HG02840 (cell line): ENCODE measurements around the gene CLDN1.
"Not testable (repeated sequence)": the region's sequence is repeated elsewhere in the genome, so short reads cannot be mapped to it uniquely, and the experiment has no call there.

Source experiments
- ATAC-seq: cut with Tn5 transposase; IDR thresholded peaks from one replicate; pipeline ENCODE4 v1.9.1; 2021; ENCODE audit warnings: mild to moderate bottlenecking, moderate library complexity, moderate number of reproducible peaks; ENCODE audit not compliant: unreplicated experiment, low FRiP score

CLDN1 gene

DNA sequence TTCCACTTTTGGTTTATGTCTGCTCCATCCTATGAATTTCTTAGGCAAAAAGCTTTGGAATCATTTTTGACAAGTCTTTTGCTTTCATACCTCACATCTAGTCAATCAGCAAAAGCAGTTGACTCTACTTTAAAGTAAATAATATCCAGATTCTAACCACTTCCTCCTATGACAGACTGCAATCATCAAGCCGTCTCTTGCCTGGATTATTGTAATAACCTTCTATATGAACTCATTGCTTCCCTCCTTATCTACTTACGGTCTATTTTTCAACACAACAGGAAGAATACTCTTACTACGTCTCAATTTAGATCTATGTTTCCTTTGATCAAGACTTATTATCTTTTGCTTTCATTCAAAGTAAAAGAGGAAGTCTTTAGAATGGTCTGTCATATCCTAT lies 20.7 kb downstream of the CLDN1 start:
- ATAC-seq = no peak

DNA sequence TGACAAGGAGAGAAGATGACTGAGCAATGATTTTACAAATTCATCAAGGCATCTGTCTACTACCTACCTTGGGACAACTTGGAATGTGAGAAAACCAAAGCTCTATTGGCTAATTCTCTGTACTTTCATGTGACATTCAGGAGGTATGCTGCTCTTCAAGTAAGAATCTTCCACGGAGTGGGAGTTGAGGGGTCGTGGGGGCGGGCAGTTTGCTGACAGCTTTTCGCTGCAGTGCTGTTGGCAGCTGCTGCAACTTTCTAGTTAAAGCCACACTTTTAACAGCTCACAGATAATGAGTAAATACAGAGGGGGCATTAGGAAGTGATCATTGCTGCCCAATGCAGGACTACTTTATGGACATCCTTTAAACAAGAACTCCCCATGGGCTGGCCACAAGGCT lies 22.3 kb downstream of the CLDN1 start:
- ATAC-seq = no peak

GRCh38 chr3:190294030-190294429 lies 28.2 kb downstream of the CLDN1 start:
- no peak for ATAC-seq

DNA sequence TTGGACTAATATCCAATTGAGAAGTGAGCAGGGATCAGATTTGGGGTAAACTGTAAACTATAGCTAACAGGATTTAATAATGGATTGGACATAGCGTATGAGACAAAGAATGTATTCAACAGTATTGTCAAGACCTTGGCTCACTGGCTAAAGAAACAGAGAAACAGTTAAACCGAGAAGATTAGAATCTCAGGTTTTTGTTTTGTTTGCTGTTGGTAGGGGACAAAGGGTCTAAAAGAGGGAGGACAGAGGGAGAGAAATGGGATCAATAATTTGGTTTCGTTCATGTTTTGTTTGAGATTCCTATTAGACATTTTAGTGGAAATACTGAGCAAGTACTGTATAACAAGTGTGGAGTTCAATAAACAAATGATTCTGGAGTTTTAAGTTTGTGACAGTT lies 28.6 kb downstream of the CLDN1 start:
- no peak for ATAC-seq

DNA sequence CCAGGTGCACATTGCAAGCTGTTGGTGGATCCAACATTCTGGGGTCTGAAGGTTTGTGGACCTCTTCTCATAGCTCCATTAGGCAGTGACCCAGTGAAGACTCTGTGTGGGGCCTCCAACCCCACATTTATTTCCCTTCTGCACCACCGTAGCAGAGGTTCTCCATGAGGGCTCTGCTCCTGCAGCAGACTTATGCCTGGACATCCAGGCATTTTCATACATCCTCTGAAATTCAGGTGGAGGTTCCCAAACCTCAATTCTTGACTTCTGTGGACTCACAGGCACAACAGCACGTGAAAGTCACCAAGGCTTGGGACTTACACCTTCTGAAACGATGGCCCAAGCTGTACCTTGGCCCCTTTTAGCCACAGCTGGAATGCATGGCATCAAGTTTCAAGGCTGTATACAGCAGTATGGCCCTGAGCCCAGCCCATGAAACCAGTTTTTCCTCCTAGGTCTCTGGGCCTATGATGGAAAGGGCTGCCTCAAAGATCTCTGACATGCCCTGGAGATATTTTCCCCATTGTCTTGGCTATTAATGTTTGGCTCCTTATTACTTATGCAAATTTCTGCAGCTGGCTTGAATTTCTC lies 30.2 kb downstream of the CLDN1 start:
- ATAC-seq = no peak

DNA sequence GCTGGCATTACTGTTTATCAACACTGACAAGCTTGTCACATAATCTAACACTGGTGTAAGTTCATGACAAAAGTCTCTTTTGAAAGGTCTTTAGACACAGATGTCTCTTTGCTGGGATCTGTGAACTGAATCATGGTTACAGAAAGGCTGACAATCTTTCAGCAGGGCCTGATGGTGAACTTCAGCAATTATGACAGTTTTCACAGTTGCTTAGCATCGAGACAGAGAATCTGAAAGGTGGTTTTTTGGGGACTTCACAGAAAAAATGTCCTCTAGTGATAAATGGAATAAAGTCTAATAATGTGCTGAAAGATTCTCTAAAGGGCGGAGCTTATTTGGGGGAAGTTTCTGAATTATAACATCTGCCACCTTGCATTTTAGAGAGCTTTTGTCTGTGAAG lies 32.3 kb downstream of the CLDN1 start:
- ATAC-seq = no peak

GRCh38 chr3:190288836-190289235 lies 33.4 kb downstream of the CLDN1 start:
- ATAC-seq = no peak

GRCh38 chr3:190286014-190286413 lies 36.2 kb downstream of the CLDN1 start:
- ATAC-seq = no peak

- ATAC-seq = no peak
Observed at GRCh38 chr3:190281308-190282051, 40.8 kb downstream of the CLDN1 start.

DNA sequence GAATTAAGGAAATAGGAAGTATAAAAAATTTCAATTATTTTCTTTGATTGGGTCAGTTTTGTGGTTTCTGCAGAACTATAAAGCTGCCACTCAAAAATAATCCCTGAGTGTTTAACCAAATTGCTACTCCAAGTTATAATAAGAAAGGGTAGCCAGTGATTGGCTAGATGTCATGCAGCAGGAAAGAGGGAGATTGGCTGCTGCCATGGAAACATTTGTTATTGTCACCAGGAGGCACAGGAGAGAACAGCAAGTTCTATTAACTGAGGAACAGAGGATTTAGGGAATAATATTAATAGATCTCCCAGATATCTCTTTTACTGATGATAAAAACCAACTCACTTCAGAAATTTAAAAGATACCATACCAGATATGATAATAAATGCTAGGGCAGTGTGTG lies 42.6 kb downstream of the CLDN1 start:
- ATAC-seq = no peak

- no peak for ATAC-seq
Observed at GRCh38 chr3:190272747-190273146, 49.5 kb downstream of the CLDN1 start.

DNA sequence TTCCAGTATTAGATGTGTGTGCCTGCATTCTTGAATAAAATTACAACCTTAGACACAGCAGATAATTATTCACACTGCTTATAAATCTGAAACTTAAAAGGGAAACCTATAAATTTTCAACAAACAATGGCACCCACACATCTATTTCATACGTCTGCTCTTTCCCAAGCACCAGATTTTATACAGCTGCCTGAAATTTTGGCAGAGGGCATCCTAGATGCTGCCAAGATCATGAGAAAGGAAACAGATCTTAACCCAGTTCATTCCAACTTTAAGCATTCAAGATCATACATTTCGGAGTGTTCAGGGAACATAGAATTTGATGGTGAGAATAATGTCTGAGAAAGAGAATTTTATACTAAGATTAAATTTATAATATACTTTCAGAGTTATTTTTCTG lies 53.1 kb downstream of the CLDN1 start:
- no peak for ATAC-seq

DNA sequence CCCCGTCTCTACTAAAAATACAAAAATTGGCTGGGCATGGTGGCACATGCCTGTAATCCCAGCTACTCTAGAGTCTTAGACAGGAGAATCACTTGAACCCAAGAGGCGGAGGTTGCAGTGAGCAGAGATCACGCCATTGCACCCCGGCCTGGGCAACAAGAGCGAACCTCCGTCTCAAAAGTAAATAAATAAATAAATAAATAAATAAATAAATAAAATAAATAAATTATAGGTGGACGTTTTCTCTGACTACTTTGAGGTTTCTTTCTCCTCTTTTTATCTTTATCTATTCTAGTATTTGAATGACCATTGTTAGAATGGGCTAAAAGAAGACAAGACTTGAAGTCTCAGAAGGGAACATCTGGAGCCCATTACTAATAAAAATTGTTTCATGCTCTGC lies 54.8 kb downstream of the CLDN1 start:
- not testable (repeated sequence) for ATAC-seq

DNA sequence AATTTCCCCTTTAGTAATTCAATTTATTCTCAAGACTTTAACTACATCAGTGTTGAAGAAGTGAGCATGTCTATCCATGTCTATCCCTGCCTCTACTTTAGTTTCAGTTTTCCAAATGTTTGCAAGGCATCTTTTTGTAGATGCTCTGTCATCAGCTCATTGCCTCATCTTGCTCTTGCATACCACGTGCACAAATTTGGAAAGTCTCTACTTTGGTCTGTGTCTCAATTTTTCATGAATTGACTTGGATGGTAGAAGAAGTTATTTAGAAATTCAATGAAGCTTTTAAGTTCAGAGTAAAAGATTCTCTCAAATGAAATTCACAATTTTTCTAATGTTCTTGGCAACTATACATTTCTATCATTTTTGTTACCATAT lies 55.3 kb downstream of the CLDN1 start:
- no peak for ATAC-seq

GRCh38 chr3:190266265-190266912 lies 55.9 kb downstream of the CLDN1 start:
- no peak for ATAC-seq

GRCh38 chr3:190265796-190266195 lies 56.5 kb downstream of the CLDN1 start:
- no peak for ATAC-seq

- no peak for ATAC-seq
Observed at GRCh38 chr3:190265126-190265525, 57.1 kb downstream of the CLDN1 start.

GRCh38 chr3:190261740-190262139 lies 60.5 kb downstream of the CLDN1 start:
- no peak for ATAC-seq

DNA sequence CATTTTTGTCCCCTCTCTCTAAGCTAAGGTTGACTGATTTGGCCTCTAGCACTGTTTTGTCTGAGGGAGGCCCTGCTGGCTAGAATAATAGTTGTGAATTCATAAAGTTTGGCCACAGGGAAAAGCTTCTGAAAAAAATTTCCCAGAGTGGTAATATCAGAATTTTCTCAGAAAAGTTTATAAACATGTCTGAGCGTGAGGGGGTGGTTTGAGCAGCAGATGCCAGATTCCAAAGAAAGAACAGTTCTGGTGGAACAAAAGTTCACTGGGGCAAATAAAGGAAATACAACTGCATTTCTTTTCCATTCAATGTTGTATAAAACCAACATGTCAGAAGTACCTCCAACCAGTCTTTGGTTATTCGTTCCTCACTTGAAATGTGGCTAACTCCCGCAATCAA lies 61.2 kb downstream of the CLDN1 start:
- no peak for ATAC-seq

DNA sequence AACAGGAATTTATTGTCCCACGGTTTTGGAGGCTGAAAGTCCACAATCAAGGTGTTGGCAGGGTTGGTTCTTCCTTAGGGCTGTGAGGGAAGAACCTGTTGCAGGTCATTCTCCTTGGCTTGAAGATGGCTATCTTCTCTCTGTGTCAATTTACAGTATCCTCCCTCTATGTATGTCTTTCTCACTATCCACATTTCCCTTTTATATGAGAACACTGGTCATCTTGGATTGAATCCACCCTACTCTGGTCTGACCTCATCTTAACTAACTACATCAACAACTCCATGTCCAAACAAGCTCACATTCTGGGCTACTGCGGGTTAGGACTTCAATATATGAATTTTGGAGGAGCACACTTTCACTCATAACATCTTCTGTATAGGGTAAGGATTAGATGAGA lies 61.9 kb downstream of the CLDN1 start:
- ATAC-seq = no peak

GRCh38 chr3:190258634-190259033 lies 63.6 kb downstream of the CLDN1 start:
- ATAC-seq = no peak
